Activated CD4-positive, alpha-beta T cell treated with anti-CD3 and anti-CD28 coated beads for 1 hour (primary cell): ENCODE results near the gene RAB8A.
"Not testable (repeated sequence)": the region's sequence is repeated elsewhere in the genome, so short reads cannot be mapped to it uniquely, and the experiment has no call there.

Experiments used
- DNase-seq: peaks from one replicate; pipeline ENCODE4 v3.0.0-alpha.2; 2020

The RAB8A gene

GRCh38 chr19:16113727-16114126, 2.0 kb downstream of the RAB8A start:
- DNase-seq: no peak

GRCh38 chr19:16115301-16116039, 3.8 kb downstream of the RAB8A start:
- no peak for DNase-seq

GRCh38 chr19:16116067-16116466, 4.4 kb downstream of the RAB8A start:
- no peak for DNase-seq

- no peak for DNase-seq
These were observed 5.9 kb downstream of the RAB8A start for GRCh38 chr19:16117594-16118033.

GRCh38 chr19:16118489-16119033, 6.9 kb downstream of the RAB8A start:
- DNase-seq: no peak

GRCh38 chr19:16119075-16119857, 7.6 kb downstream of the RAB8A start:
- not testable (repeated sequence) for DNase-seq

- no peak for DNase-seq
These were observed 9.5 kb downstream of the RAB8A start for GRCh38 chr19:16121141-16121540.

- DNase-seq: no peak
These were observed 10.3 kb downstream of the RAB8A start for GRCh38 chr19:16121967-16122366.

GRCh38 chr19:16124953-16125352, 13.3 kb downstream of the RAB8A start:
- DNase-seq: no peak

GRCh38 chr19:16125737-16126495, 14.2 kb downstream of the RAB8A start:
- DNase-seq: no peak

- DNase-seq: no peak
These were observed 15.4 kb downstream of the RAB8A start for GRCh38 chr19:16127080-16127479.

- no peak for DNase-seq
These were observed 16.2 kb downstream of the RAB8A start for GRCh38 chr19:16127776-16128371.

- no peak for DNase-seq
These were observed 20.0 kb downstream of the RAB8A start for GRCh38 chr19:16131648-16132047.

GRCh38 chr19:16133818-16134217, 22.1 kb downstream of the RAB8A start:
- no peak for DNase-seq

GRCh38 chr19:16134510-16134909, 22.8 kb downstream of the RAB8A start:
- DNase-seq: no peak

GRCh38 chr19:16135430-16136127, 23.9 kb downstream of the RAB8A start:
- no peak for DNase-seq

- no peak for DNase-seq
These were observed 24.7 kb downstream of the RAB8A start for GRCh38 chr19:16136185-16136999.

GRCh38 chr19:16139752-16140151, 28.1 kb downstream of the RAB8A start:
- DNase-seq: no peak

- no peak for DNase-seq
These were observed 29.4 kb downstream of the RAB8A start for GRCh38 chr19:16141043-16141442.

GRCh38 chr19:16142032-16142580, 30.4 kb downstream of the RAB8A start:
- no peak for DNase-seq
